HG03342 (cell line): Measurements from ENCODE around the gene HCN2.
A peak's percentile ranks its signal among the peaks of the same experiment; 100 is the strongest.

Experiments
- ATAC-seq: cut with Tn5 transposase; IDR thresholded peaks from one replicate; pipeline ENCODE4 v1.9.1; 2021; ENCODE audit warnings: mild to moderate bottlenecking, moderate library complexity; ENCODE audit not compliant: unreplicated experiment

HCN2 gene

DNA sequence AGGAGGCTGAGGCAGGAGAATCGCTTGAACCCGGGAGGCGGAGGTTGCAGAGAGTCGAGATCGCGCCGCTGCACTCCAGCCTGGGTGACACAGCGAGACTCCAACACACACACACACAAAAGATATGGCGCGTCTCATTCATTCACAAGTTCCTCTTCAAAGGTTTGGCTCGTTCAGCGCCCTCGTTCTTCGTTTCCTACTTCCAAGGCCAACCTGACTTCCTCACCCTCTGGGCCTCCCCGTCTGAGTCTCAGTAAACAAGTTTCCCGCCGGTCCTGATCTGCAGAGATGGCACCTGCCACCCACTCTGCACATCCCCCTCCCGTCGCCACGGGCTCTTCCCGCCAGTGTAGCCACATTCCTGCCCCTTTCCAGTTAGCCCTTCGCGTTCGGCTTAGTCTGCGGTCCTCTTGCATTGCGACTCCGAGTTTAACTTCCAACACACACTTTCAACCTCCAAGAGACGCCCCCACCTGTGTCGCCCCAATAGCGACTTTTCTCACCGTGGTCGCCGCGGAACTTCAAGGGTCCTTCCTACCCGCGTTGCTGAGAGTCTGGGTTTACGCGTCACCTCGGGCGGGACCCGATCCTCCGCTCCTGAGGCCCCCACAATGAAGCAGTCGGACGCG lies 18.6 kb upstream of the HCN2 start:
- ATAC-seq, result no peak

DNA sequence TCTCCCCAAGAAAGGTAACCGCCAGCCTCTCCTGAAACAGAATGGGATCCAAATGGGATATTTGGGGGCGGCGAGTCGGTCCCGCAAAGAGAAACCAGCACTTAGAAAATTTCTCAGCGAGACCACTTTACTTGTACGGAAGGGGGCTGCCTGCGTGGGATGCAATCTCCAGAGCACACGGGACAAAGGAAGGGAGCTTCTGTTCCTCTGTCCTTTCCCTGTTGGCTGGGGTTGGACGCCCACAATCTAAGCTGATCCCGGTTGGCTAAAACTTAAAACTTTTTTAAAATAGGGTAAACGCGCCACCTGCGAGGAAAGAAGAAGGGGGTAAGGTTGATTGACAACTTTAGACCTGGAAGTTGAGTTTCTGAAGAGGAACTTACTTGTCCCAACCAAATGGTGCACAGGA lies 18.1 kb upstream of the HCN2 start:
- ATAC-seq, result no peak

DNA sequence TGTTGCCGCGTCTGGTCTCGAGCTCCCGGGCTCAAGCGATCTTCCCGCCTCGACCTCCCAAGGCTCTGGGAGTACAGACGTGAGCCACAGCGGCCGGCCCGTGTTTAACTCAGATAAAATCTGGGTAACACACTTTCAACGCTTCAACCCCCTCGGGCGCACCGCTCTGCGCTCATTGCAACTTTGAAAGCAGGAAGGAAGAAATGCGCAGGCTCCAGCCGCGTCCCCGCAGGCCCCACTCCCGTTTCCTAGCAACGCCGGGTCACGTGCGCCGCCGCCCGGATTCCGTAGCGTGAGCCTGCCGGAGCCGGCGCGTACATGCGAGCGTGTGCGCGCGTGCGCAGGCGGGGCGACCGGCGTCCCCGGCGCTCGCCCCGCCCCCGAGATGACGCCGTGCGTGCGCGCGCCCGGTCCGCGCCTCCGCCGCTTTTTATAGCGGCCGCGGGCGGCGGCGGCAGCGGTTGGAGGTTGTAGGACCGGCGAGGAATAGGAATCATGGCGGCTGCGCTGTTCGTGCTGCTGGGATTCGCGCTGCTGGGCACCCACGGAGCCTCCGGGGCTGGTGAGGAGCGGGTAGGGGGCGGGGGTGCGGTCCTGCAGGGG lies 17.4 kb upstream of the HCN2 start, which contains the start of gene BSG:
TSS of gene BSG (plus strand) at position 457 of the 603 bp plus-strand sequence. CDS start at position 496, 39 bp downstream.
- ATAC-seq, result peak; percentile 74

DNA sequence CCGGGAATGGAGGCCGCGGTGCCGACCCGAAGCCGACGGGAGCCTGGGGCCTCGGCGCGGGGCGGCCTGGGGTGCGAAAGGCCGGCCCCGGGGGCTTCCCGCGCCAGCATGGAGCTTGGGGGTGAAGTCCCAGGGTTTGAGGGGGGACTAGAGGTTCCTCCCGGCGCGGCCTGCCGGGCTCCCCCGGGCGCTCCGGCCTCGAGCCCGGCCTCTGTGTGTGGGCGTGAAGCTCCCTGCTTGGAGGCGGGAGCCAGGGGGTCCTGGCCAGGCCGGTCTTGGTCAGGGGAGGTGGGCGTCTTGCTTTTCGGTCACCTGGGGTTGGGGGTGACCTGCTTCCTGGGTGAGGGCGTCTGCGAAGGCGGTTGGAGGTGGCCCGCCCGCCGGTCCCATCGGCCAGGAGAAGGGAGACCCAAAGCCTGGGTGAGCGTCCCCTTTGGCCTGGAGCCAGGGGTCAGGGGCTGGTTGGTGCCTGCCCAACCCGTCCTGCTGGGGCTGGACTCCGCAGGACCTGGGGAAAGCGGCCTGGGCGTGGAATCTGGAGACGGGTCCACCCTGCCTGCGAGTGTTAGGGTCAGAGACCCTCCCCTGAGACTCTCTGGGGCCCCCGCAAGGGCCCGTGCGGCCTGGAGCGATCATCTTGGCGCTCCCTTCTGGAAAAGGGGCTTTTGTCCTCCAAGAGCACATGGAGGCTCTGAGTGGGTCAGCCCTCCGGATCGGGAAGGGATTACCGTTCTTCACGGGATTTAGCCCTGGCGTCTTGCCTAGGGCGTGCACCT lies 16.8 kb upstream of the HCN2 start:
- peak; percentile 29 for ATAC-seq

DNA sequence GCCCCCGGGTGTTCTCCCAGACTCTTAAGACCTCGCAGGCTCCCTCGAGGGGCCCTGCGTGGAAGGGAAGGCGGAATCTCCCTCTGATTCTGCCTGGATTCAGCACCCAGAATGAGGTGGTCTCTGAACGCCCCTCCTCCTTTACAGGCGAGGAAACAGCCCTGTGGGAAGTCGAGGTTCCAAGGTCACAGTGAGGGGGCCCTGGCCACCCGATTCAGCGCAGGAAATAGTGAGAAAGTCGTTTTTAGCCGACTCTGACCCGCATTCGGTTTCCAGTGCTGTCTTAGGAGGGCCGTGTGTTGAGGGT lies 16.2 kb upstream of the HCN2 start:
- no peak for ATAC-seq

DNA sequence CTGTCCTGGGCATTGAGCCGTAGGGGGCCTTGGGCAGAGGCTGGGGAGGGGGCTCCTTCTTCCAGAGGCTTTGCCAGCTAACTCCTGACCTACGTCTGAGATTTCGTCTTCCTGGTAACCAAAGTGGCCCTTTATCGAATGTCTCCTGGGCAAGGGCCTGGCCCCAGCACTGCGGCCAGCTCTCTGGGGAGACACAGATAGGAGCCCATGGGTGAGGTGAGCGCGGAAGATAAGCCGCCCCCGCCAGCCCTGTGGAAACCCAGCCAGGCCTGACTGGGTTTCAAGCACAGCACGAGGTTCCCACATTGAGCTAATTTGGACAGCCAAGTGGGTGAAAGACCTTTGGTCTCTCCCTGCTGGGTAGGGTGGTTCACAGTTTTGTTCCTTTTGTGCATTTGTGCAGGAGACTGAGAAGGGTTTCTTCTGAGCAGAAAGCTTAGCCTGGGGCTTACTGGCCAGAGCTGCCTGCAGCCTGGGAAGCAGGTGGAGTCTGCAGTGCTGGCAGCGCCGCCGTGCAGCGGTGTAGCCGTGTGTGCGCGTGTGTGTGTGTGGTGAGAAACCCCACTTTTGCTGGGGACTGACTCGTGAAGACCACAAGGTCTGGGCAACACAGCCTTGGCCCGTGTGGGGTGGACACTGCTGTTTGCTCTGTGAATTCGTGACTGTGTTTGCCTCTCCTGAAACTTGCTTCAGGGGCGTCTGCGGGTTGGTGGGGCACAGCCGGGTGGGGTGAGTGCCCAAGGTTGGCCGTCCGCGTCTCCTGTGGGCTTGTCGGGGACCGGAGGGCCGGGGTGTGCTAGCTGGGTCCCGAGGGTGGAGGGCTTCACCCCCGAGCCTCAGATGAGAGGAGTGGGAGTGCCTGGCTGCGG lies 14.8 kb upstream of the HCN2 start:
- ATAC-seq, result no peak

DNA sequence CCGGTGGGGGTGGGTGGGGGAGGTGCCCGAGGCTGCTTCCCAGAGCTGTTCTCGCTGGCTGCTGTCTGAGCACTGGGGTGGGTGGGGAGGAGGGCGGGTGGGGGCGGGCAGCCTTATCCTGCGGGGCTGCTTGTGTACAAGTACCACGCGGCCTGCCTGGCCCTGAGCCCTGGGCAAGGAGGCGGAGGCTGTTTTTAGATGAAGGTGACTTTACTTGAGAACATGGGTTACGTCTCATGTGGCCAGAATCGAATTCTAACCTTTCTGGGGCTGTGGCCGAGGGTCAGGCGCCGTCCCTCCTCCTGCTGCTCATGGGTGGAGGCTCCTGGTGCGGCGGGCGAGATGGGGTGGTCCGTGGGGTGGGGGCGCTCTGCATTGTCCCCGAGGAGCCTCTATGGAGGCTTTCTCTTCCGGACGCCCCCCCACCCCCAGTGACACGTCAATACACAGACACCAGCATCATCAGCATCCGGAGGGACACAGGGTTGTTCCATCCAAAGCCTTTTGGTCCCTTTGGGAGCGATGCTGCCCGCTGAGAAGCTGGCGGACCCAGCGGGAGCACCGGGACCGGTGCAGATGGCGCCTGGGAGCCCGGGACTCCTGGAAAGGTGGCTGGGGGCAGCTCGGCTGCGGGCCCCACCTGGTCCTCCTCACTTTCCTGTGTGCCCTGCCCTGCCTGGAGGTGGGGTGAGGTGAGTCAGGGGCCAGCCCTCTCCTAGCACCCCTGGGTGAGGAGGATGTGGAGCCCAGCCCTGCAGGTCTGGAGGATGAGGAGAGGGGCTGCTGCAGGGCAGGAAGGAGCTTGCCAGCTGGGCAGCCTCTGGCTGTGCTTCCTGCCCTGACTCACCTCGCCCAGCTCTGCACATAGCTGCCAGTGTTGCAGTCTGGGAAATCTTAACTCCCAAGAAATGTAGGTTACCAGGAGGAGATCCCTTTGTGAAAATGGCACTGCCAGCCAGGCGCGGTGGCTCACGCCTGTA lies 13.9 kb upstream of the HCN2 start:
- ATAC-seq, result no peak

DNA sequence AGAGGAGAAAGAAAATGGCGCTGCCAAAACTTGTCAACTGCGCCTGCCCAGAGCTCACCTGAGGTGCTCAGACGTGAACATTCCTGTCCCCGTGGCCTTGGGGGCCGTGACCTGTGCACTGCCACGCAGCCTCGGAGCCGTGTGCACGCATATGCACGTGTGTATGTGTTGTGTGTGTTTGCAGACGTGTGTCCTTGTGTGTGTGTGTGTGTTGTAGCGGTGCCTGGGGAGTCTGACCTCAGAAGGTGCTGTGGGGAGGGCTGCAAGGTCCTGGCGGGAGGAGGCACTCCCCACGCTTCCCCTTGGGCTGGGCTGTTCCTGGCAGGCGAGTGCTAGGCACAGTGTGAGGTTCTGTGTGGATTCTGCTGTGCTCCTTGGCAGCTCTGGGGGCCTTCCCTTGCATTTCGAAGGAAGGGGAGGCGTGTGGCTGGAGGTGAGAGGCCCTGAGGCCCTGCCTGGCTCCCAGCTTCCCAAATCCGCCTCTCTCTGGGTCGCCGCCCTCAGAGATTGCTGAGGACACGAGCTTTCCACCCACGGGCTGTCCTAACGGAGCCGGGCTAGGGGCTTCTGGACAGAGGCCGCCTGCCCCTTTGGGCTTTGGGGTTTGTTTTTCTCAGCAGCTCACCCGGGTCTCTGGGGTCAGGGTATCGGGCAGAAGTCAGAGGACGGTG lies 12.8 kb upstream of the HCN2 start:
- no peak for ATAC-seq

DNA sequence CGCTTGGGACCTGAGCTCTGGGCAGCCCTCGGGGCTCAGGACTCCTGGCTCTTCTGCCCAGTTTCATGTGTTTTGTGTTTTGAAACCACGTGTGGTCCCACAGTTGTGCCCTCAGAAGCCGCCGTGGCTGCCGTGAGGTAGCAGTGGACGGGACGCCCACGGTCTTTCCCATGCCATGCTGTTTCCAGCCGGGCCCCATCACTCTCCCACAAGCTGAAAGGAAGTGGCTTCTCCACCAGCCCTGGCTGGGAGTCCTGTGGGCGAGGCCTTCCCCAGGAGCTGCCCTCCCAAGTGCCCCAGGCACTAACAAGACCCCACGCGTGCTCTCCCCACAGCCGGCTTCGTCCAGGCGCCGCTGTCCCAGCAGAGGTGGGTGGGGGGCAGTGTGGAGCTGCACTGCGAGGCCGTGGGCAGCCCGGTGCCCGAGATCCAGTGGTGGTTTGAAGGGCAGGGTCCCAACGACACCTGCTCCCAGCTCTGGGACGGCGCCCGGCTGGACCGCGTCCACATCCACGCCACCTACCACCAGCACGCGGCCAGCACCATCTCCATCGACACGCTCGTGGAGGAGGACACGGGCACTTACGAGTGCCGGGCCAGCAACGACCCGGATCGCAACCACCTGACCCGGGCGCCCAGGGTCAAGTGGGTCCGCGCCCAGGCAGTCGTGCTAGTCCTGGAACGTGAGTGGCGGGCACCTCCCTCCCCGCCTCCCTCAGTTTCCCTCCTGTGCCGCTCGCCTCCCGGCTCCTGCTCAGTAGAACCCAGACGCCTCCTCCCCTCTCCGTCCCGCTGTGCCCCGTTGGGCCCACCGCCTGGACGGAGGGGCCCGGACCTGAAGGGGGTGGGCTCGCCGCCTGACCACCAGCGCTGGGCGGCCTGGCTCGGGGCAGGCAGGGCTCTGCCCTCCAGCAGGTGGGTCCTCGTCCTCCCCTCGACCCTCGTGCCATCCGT lies 12.0 kb upstream of the HCN2 start:
- no peak for ATAC-seq

DNA sequence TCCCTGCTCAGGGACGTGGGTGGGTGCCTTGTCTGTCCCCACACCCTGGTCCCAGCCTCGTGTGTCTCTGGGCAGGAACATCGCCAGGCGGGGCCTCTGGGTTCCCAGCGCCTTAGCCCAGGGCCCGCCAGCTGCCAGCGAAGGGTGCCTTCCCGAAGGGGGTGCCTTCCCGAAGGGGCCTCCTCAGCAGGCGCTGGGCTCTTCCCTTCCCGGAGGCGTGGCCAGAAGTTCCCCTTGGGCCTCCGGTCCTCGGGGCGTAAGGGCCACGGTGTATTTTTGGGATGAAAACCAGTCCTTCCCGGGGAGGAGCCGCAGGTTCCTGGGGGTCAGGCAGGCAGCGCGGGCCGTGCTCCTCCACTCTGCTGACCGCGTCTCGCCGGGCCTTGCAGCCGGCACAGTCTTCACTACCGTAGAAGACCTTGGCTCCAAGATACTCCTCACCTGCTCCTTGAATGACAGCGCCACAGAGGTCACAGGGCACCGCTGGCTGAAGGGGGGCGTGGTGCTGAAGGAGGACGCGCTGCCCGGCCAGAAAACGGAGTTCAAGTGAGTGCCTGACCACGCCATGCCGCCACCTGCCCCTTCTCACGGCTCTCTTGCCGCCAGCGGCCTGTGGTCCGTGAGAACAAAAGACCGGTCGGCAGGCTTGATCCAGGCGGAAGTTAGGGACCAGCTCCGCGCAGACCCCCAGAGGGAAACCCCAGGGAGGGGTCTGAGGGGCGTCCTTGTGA lies 10.4 kb upstream of the HCN2 start:
- ATAC-seq, result no peak

DNA sequence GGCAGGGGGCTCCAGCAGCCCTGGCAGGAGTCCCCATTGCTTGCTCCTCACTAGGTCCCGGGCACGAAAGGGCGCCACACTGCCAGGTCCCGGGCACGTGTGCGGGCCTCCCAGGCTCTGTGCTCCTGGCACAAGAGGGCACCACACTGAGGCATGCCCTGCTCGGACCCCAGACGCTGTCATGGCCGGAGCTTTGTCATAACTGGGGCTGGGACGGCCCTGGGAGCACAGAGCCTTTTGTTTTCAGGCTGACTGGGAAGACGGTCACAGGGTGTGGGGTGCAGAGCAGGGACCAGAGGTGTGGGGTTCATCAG lies 9.9 kb upstream of the HCN2 start:
- ATAC-seq, result no peak

DNA sequence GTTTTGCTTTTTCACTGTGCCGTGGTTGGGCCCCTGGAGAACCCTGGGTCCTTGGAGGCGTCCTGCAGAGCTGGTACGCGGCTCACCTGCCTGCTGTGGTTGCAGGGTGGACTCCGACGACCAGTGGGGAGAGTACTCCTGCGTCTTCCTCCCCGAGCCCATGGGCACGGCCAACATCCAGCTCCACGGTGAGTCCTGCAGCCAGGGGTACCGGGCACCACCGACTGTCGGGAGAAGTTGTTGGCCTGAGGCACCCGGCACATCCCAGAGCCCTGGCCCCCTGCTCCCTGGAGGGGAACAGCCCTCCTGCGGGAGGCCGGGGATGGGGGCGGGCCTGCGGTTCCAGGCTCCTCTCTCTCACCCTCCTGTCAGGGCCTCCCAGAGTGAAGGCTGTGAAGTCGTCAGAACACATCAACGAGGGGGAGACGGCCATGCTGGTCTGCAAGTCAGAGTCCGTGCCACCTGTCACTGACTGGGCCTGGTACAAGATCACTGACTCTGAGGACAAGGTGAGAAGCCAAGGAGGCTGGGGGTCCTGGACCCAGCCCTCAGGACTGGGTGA lies 9.3 kb upstream of the HCN2 start:
- ATAC-seq, result no peak

DNA sequence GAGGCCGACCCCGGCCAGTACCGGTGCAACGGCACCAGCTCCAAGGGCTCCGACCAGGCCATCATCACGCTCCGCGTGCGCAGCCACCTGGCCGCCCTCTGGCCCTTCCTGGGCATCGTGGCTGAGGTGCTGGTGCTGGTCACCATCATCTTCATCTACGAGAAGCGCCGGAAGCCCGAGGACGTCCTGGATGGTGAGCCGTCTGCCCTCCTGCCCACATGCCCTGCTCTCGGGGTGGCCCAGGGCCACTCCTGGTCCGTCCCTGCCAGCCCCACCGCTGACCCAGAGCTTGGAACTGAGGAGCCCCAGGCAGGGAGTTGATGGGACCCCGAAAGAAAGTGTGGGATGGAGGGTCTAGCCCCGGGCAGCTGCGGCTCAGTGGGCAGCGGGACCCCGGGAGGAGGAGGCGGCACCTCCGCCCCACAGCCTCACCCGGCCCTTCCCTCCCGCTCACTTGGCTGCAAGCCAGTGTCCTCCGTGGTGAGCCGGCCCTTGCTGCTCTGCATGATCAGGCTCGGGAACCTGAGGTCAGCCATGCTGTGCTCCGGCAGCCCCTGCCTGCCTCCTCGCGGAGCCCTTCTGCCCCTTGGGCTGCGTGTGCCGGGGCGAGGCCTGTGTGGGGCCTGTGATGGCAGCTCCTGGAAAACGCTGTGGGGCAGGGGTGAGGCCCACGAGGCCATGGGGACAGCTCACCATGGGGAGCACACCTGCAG lies 8.1 kb upstream of the HCN2 start:
- no peak for ATAC-seq

DNA sequence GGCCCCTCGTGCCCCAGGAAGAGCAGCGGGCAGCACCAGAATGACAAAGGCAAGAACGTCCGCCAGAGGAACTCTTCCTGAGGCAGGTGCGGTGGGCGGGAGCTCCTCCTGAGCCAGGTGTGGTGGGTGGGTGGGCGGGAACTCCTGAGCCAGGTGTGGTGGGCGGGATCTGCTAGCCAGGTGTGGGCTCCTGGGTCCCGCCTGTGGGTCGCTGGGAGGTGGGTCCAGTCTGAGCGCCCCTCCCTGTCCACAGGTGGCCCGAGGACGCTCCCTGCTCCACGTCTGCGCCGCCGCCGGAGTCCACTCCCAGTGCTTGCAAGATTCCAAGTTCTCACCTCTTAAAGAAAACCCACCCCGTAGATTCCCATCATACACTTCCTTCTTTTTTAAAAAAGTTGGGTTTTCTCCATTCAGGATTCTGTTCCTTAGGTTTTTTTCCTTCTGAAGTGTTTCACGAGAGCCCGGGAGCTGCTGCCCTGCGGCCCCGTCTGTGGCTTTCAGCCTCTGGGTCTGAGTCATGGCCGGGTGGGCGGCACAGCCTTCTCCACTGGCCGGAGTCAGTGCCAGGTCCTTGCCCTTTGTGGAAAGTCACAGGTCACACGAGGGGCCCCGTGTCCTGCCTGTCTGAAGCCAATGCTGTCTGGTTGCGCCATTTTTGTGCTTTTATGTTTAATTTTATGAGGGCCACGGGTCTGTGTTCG lies 7.0 kb upstream of the HCN2 start:
- no peak for ATAC-seq

DNA sequence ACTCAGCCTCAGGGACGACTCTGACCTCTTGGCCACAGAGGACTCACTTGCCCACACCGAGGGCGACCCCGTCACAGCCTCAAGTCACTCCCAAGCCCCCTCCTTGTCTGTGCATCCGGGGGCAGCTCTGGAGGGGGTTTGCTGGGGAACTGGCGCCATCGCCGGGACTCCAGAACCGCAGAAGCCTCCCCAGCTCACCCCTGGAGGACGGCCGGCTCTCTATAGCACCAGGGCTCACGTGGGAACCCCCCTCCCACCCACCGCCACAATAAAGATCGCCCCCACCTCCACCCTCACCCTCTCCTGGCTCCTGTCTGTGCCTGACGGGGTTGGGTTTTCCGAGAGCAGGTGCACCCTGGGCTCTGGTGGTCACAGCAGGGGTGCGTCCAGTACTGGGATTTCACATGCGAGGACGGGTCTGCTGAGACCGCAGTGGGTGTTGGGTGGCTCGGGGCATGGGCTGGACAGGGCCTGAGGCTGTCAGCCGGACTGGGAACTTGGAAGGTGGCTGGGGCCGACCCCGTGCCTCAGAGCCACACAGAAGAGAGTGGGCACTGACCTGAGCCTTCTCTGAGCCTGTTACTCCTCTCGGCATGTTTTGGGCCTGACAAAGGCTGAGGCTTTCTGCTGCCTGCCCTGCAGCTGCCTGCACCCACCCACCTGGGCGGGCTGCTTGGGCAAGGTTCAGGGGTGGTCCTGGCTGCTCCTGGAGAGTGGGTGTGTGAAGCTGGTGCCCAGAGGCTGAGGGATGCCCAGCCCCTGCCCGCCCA lies 6.3 kb upstream of the HCN2 start:
- ATAC-seq, result no peak

DNA sequence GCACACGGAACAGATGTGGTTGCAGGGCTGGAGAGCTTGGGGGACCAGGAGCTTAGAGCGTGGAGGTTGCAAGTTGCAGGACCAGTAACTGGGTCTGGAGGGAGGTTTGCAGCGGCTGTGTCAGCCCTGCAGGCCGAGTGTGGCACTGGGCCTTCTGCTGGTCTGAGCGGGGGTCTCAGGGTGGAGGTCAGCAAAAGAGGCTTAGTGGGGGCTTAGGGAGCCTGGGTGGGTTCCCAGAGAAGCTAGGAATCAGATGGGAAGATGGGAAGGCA lies 5.8 kb upstream of the HCN2 start:
- ATAC-seq, result no peak
